ENCODE measurements around the gene CPHXL2.

CPHXL2 gene

GRCh38 chr16:75620326-75621169, 56.3 kb downstream of the CPHXL2 start:
- Histone ChIP-seq H3K36me3 (ENCODE audit: control insufficient read depth in 1 of 2, insufficient read depth in 2 of 2, low read length in 2 of 2) (peaks cover 24 to 43% of the 10 kb centered on the region in 2 donors), H3K9me3 (ENCODE audit: control insufficient read depth in 1 of 2, low read length in 2 of 2) (no peaks in the 10 kb centered on the region), H3K27ac (ENCODE audit: low read length) (no peak overlapping the region), H3K4me3 (ENCODE audit: low read depth in 1 of 2, low read length in 2 of 2) (no peak overlapping the region), H3K27me3 (ENCODE audit: low read depth, low read length) (no peaks in the 10 kb centered on the region), H3K4me1 (ENCODE audit: control insufficient read depth in 1 of 2, insufficient read depth in 2 of 2, low read length in 2 of 2) (peaks cover 5 to 13% of the 10 kb centered on the region in 2 donors)

GRCh38 chr16:75618780-75619179, 58.0 kb downstream of the CPHXL2 start:
- Histone ChIP-seq H3K4me3 (ENCODE audit: low read depth in 1 of 2, low read length in 2 of 2) (no peak overlapping the region), H3K27me3 (ENCODE audit: low read depth, low read length) (no peaks in the 10 kb centered on the region), H3K9me3 (ENCODE audit: control insufficient read depth in 1 of 2, low read length in 2 of 2) (no peaks in the 10 kb centered on the region), H3K27ac (ENCODE audit: low read length) (no peak overlapping the region), H3K4me1 (ENCODE audit: control insufficient read depth in 1 of 2, insufficient read depth in 2 of 2, low read length in 2 of 2) (peaks cover 5 to 13% of the 10 kb centered on the region in 2 donors), H3K36me3 (ENCODE audit: control insufficient read depth in 1 of 2, insufficient read depth in 2 of 2, low read length in 2 of 2) (peaks cover 27 to 55% of the 10 kb centered on the region in 2 donors)

- H3K4me3 ChIP-seq (ENCODE audit: low read depth in 1 of 2, low read length in 2 of 2), result no peak overlapping the region
- H3K27me3 ChIP-seq (ENCODE audit: low read depth, low read length), result no peaks in the 10 kb centered on the region
- H3K9me3 ChIP-seq (ENCODE audit: control insufficient read depth in 1 of 2, low read length in 2 of 2), result no peaks in the 10 kb centered on the region
- H3K27ac ChIP-seq (ENCODE audit: low read length), result no peak overlapping the region
- peaks cover 2 to 8% of the 10 kb centered on the region in 2 donors for H3K4me1 ChIP-seq (ENCODE audit: control insufficient read depth in 1 of 2, insufficient read depth in 2 of 2, low read length in 2 of 2)
- peaks cover 36 to 71% of the 10 kb centered on the region in 2 donors for H3K36me3 ChIP-seq (ENCODE audit: control insufficient read depth in 1 of 2, insufficient read depth in 2 of 2, low read length in 2 of 2)
These were observed 59.7 kb downstream of the CPHXL2 start for GRCh38 chr16:75617121-75617520.

DNA sequence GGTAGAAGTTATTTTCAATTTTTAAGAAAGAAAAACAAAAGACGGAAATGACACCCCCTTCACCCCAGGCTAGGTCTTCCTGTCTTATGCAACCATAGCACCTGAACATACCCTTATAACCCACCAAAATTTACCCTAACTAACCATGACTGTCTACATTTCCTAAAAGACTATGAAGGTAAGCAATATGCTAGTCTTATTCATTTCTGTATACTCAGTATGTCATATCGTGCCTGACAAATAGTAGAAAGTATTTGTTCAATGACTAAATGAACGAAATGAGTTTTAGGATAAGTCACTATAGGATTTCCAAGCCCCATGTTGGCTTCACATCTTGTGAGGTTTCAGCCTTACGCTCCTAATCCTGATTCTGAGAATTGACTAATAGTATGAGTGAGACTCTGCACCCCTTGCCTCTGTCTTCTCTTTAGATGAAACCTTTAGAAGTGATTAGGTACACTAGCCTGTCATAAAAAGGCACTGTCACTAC, 60.2 kb downstream of the CPHXL2 start:
- no peaks in the 10 kb centered on the region for H3K27me3 ChIP-seq (ENCODE audit: low read depth, low read length)
- H3K27ac ChIP-seq (ENCODE audit: low read length), result no peak overlapping the region
- peaks cover 39 to 76% of the 10 kb centered on the region in 2 donors for H3K36me3 ChIP-seq (ENCODE audit: control insufficient read depth in 1 of 2, insufficient read depth in 2 of 2, low read length in 2 of 2)
- no peak overlapping the region for H3K4me3 ChIP-seq (ENCODE audit: low read depth in 1 of 2, low read length in 2 of 2)
- H3K4me1 ChIP-seq (ENCODE audit: control insufficient read depth in 1 of 2, insufficient read depth in 2 of 2, low read length in 2 of 2), result peaks cover 0 to 3% of the 10 kb centered on the region in 2 donors
- no peaks in the 10 kb centered on the region for H3K9me3 ChIP-seq (ENCODE audit: control insufficient read depth in 1 of 2, low read length in 2 of 2)

GRCh38 chr16:75615619-75616018, 61.2 kb downstream of the CPHXL2 start:
- Histone ChIP-seq H3K4me3 (ENCODE audit: low read depth in 1 of 2, low read length in 2 of 2) (no peak overlapping the region), H3K4me1 (ENCODE audit: control insufficient read depth in 1 of 2, insufficient read depth in 2 of 2, low read length in 2 of 2) (no peaks in the 10 kb centered on the region), H3K36me3 (ENCODE audit: control insufficient read depth in 1 of 2, insufficient read depth in 2 of 2, low read length in 2 of 2) (peaks cover 39 to 83% of the 10 kb centered on the region in 2 donors), H3K27ac (ENCODE audit: low read length) (no peak overlapping the region), H3K9me3 (ENCODE audit: control insufficient read depth in 1 of 2, low read length in 2 of 2) (no peaks in the 10 kb centered on the region), H3K27me3 (ENCODE audit: low read depth, low read length) (no peaks in the 10 kb centered on the region)

DNA sequence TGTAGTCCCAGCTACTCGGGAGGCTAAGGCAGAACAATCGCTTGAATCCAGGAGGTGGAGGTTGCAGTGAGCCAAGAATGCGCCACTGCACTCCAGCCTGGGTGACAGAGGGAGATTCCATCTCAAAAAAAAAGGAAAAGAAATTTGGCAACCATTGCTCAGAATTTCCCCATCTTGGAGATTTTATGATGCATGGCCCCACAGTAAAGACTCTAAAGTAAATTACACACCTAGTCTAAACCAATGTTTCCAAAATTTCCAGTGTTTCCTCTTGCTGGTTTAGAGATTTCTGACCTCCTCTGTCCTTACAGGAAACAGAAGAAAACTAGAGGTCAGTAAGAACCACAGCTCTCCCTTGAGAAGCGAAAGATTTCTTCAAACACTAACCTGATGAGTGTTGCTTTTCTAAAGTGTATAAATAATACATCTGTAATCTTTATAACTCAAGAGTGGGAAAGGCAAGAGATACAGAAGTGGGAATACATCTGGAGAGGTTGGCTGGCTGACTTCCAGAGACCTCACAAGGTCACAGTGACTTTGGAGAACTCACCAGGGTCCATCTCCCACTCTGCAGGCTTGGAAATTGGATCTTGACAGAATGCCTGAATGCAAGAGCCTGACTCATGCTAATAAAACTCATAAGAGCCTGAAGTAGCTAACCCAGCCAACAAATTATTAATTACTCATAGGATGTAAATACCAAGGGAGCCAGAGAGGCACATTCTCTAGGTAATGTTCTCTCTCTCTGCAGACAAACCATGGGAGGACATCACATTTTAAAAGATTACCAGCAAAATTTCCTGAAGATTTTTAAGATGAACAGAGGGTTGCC, 62.5 kb downstream of the CPHXL2 start:
- Histone ChIP-seq H3K4me3 (ENCODE audit: low read depth in 1 of 2, low read length in 2 of 2) (no peak overlapping the region), H3K4me1 (ENCODE audit: control insufficient read depth in 1 of 2, insufficient read depth in 2 of 2, low read length in 2 of 2) (no peaks in the 10 kb centered on the region), H3K36me3 (ENCODE audit: control insufficient read depth in 1 of 2, insufficient read depth in 2 of 2, low read length in 2 of 2) (peaks cover 29 to 85% of the 10 kb centered on the region in 2 donors), H3K27ac (ENCODE audit: low read length) (no peak overlapping the region), H3K27me3 (ENCODE audit: low read depth, low read length) (no peaks in the 10 kb centered on the region), H3K9me3 (ENCODE audit: control insufficient read depth in 1 of 2, low read length in 2 of 2) (no peaks in the 10 kb centered on the region)
